Measurements from ENCODE around the gene LPCAT3.

The LPCAT3 gene

DNA sequence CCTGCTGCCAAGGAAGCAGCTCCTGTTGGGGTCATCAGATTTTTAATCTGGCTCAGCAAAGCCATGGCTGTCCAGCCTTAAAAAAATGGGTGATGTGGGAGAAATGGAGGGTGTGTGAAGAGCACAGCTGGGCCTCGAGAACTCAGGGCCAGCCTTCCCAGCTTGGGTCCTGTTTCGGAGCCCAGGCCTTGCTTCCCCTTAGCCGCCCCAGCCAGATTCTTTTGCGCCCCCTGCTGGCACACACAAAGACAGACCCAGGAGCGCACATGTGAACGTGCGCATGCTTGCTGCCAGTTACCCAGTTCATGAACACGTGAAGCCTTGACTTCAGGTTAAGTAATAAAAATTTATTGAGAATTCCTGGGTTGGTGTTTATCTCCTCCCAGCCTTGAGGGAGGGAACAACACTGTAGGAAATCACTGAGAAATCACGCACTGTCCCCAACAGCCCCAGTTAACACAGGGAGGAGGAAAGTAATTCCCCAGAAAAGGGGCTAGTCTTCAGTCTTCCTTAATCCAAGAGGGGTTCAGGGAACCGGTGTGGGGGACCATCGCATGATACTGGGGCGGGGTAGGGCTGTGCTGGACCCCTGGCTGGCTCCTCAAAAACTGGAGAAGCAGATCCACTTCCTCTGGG is 53.1 kb downstream of the LPCAT3 start:
- TF ChIP-seq, protein P1, sequence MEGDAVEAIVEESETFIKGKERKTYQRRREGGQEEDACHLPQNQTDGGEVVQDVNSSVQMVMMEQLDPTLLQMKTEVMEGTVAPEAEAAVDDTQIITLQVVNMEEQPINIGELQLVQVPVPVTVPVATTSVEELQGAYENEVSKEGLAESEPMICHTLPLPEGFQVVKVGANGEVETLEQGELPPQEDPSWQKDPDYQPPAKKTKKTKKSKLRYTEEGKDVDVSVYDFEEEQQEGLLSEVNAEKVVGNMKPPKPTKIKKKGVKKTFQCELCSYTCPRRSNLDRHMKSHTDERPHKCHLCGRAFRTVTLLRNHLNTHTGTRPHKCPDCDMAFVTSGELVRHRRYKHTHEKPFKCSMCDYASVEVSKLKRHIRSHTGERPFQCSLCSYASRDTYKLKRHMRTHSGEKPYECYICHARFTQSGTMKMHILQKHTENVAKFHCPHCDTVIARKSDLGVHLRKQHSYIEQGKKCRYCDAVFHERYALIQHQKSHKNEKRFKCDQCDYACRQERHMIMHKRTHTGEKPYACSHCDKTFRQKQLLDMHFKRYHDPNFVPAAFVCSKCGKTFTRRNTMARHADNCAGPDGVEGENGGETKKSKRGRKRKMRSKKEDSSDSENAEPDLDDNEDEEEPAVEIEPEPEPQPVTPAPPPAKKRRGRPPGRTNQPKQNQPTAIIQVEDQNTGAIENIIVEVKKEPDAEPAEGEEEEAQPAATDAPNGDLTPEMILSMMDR (IDR thresholded peaks at IDR 0.05), result peak; percentile 95
- Histone ChIP-seq H3K4me3 (ENCODE audit: low read depth, low read length) (peak overlapping the region; percentile 99), H3K4me2 (ENCODE audit: low read length) (peak overlapping the region; percentile 97), H3K9me3 (ENCODE audit: control insufficient read depth, low read length) (no peaks in the 10 kb centered on the region), H3K27me3 (ENCODE audit: control insufficient read depth, insufficient read depth, low read length) (no peaks in the 10 kb centered on the region), H3K9ac (peak overlapping the region; percentile 5), H3K79me2 (peaks cover 60% of the 10 kb centered on the region), H3K27ac (peak overlapping the region; percentile 98), H3K36me3 (ENCODE audit: control insufficient read depth, insufficient read depth, low read length) (no peaks in the 10 kb centered on the region), H2AFZ (no peak overlapping the region), H3K4me1 (peaks cover 25% of the 10 kb centered on the region)

DNA sequence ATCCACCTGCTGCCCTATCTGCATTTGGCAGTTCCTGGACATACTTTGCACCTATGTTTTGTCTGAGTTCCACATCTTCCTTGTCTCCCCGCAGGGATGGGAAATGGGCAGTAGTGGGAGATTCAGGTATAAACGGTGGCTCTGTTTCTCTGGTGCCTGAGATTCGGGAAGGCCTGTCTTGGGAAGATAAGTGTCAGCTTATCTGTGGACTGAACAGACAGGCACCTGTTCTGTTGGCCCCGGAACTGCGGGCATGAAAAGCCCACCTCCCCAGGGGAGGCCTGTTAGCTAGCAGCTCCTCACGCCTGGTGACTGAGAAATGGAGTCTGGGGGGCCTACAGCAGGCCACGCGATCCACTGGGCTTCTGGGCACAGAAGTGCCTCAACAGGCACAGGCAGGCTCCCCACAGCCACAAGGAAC is 53.7 kb downstream of the LPCAT3 start:
- H3K36me3 ChIP-seq (ENCODE audit: control insufficient read depth, insufficient read depth, low read length), result no peaks in the 10 kb centered on the region
- peaks cover 25% of the 10 kb centered on the region for H3K4me1 ChIP-seq

GRCh38 chr12:6963791-6964413 is 54.4 kb downstream of the LPCAT3 start:
- Histone ChIP-seq H3K27me3 (ENCODE audit: control insufficient read depth, insufficient read depth, low read length) (no peaks in the 10 kb centered on the region), H2AFZ (peak overlapping the region; percentile 35), H3K9ac (peak overlapping the region; percentile 12), H3K4me1 (peaks cover 21% of the 10 kb centered on the region), H3K27ac (peak overlapping the region; percentile 98), H3K4me2 (ENCODE audit: low read length) (peak overlapping the region; percentile 97), H3K36me3 (ENCODE audit: control insufficient read depth, insufficient read depth, low read length) (no peaks in the 10 kb centered on the region), H3K9me3 (ENCODE audit: control insufficient read depth, low read length) (no peaks in the 10 kb centered on the region), H3K4me3 (ENCODE audit: low read depth, low read length) (peak overlapping the region; percentile 99), H3K79me2 (peaks cover 49% of the 10 kb centered on the region)
- TF ChIP-seq, protein P1 (IDR thresholded peaks at IDR 0.05), result no peak

More for the DNA sequence above, 53.7 kb downstream of the LPCAT3 start:
- TF ChIP-seq, protein P1 (IDR thresholded peaks at IDR 0.05), result no peak
- H3K4me3 ChIP-seq (ENCODE audit: low read depth, low read length), result peak overlapping the region; percentile 99
- H2AFZ ChIP-seq, result no peak overlapping the region
- H3K27me3 ChIP-seq (ENCODE audit: control insufficient read depth, insufficient read depth, low read length), result no peaks in the 10 kb centered on the region
- peak overlapping the region; percentile 5 for H3K9ac ChIP-seq
- peak overlapping the region; percentile 97 for H3K4me2 ChIP-seq (ENCODE audit: low read length)
- H3K79me2 ChIP-seq, result peaks cover 55% of the 10 kb centered on the region
- H3K9me3 ChIP-seq (ENCODE audit: control insufficient read depth, low read length), result no peaks in the 10 kb centered on the region
- H3K27ac ChIP-seq, result peak overlapping the region; percentile 98

- H3K36me3 ChIP-seq (ENCODE audit: control insufficient read depth, insufficient read depth, low read length), result no peaks in the 10 kb centered on the region
- H2AFZ ChIP-seq, result peak overlapping the region; percentile 94
- H3K4me3 ChIP-seq (ENCODE audit: low read depth, low read length), result peak overlapping the region; percentile 99
- peak overlapping the region; percentile 100 for H3K9ac ChIP-seq
- peak overlapping the region; percentile 97 for H3K4me2 ChIP-seq (ENCODE audit: low read length)
- H3K79me2 ChIP-seq, result peaks cover 42% of the 10 kb centered on the region
- no peaks in the 10 kb centered on the region for H3K9me3 ChIP-seq (ENCODE audit: control insufficient read depth, low read length)
- TF ChIP-seq, protein P1 (IDR thresholded peaks at IDR 0.05), result no peak
- H3K27ac ChIP-seq, result peak overlapping the region; percentile 98
- H3K27me3 ChIP-seq (ENCODE audit: control insufficient read depth, insufficient read depth, low read length), result no peaks in the 10 kb centered on the region
- peaks cover 21% of the 10 kb centered on the region for H3K4me1 ChIP-seq
These were observed 55.1 kb downstream of the LPCAT3 start for GRCh38 chr12:6963016-6963731.
